Stimulated activated naive CD8-positive, alpha-beta T cell treated with anti-CD3 and anti-CD28 coated beads, Interleukin-15, amount 100 ng/mL, for 72 hours (primary cell): Measurements from ENCODE around the gene MSRB1.

Source experiments
- ATAC-seq: fragments of 150-1000 bp; cut with Tn5 transposase; 2 replicates; pipeline ENCODE4 v1.10.0; 2021; ENCODE audit warnings: mild to moderate bottlenecking, moderate library complexity
- DNase-seq, 2 donors: peaks; one replicate each; pipeline ENCODE4 v3.0.0; 2021 to 2022
- H3K27ac Mint-ChIP-seq, 2 donors: one replicate each; pipeline ENCODE4 v1.8.0; 2022; ENCODE audit warnings: mild to moderate bottlenecking in 2 of 2, mixed read lengths in 2 of 2, moderate library complexity in 2 of 2
- H3K27me3 Mint-ChIP-seq: one replicate; pipeline ENCODE4 v1.8.0; 2022; ENCODE audit warnings: mixed read lengths
- H3K4me1 Mint-ChIP-seq: one replicate; pipeline ENCODE4 v1.8.0; 2022; ENCODE audit warnings: mild to moderate bottlenecking, mixed read lengths
- H3K4me3 Mint-ChIP-seq, 2 donors: one replicate each; pipeline ENCODE4 v1.8.0; 2022; ENCODE audit warnings: mild to moderate bottlenecking in 2 of 2, mixed read lengths in 2 of 2, moderate library complexity in 1 of 2
- H3K9me3 Mint-ChIP-seq, 2 donors: one replicate each; pipeline ENCODE4 v1.8.0; 2022; ENCODE audit warnings: mixed read lengths in 2 of 2

The MSRB1 gene

DNA sequence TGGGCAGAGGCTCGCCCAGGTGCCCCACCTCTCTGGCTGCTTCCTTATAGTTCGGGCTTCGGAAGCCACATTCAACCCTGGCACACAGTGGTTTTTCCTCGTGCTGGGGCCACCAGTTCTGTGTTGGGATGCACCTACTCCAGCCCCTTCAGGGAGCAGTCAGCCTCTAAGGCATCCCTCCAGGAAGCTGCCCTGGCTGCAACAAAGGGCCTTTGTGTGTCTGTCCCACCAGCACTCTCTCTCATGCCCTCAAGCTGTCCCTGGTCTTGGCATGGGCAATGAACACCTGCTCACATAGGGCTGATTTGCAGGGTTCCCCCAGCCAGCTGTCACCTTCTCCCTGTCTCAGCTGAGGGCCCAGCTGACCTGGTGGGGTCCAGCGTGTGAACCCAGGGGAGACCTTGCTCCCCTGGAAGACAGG is 39.0 kb upstream of the MSRB1 start:
- Mint-ChIP-seq H3K27ac (no peak overlapping the region), H3K9me3 (no peaks in the 10 kb centered on the region), H3K4me3 (no peak overlapping the region), H3K27me3 (peaks cover 46% of the 10 kb centered on the region), H3K4me1 (peaks cover 53% of the 10 kb centered on the region)
- DNase-seq (no peak), ATAC-seq (no peak)

DNA sequence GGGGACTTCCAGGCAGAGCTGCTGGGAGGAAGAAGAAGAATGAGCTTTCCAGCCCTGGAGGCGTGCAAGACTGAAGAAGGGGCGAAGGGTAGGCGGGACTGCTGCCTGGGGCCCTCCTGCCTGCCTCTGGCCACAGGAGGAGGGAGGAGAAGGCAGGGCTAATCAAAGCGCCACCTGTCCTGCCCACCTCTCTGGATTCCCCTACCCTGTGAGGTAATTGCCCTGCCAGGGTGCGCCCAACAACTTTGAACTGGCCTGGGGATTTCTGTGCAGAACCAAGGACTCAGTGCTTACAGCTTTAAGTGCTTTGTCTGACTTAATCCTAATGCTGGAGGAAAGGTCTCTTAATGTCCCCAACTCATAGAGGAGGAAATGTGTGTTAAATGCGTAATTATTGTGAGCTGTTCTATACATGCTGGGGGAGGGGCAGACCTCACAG is 38.4 kb upstream of the MSRB1 start, which contains the start of gene NOXO1:
Gene NOXO1, minus strand, starts transcription at position 72 of the 439 bp plus-strand sequence. CDS start 290 bp downstream, outside the sequence.
- peak; percentile 32 for ATAC-seq
- DNase-seq: peak in 1 of 2 donors; percentile 44
- Mint-ChIP-seq H3K4me3 (peak within 1 kb of the TSS in 1 of 2 donors; percentile 6), H3K9me3 (no peaks in the 10 kb centered on the region), H3K27ac (no peak within 1 kb of the TSS), H3K4me1 (peaks cover 52% of the 10 kb centered on the region), H3K27me3 (peaks cover 46% of the 10 kb centered on the region)

DNA sequence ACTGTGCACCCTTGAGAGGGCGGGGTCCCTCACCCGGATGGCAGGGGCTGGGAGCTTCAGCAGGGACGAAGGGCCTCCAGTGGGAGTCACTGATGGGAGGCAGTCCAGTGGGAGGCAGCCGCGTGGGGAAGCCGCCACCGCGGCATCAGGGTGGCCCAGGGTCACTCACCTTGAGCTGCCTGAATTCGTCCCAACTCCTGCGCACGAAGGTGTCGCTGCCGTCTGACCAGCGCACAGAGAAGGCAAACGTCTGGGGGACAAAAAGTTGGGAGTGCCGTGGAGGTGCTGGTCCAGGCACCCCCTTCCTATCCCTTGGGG is 37.7 kb upstream of the MSRB1 start:
- Mint-ChIP-seq H3K9me3 (no peaks in the 10 kb centered on the region), H3K4me3 (no peak overlapping the region), H3K27ac (no peak overlapping the region), H3K4me1 (peaks cover 45% of the 10 kb centered on the region), H3K27me3 (peaks cover 46% of the 10 kb centered on the region)
- no peak for ATAC-seq
- DNase-seq: no peak

DNA sequence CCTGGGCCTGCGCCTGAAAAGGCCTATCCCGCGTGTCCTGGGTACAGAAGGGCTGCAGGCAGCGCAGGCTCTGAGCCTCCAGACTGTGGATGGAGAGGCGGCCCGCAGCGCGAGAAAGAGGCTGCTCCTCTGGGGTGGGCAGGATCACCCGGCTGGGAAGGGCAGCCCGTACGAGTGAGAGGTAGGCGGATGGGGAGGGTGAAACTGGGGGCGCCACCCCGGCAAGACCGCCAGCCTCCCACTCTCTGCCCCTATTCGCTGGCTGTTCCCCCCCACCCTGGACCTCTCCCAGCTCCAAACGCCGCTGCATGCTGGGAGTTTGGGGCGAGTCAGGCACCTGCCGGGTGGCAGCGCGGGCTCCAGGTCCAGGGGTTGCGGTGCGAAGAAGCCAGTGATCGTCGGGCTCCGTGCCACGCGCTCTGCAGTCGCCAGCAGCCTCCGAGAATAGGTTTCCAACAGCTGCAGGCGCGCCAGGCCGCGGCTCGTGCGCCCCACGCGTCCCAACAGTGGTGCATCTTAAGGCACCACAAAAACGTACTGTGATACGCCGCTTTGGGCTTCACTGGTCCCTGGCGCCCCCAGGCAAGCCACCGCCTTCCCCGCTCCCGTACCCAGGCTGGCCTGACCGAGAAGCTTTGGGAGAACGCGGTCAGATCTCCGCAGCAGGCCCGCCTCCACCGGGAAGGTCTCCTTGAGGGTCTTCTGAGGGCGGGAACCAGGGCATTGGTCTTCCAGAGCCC is 37.2 kb upstream of the MSRB1 start:
- Mint-ChIP-seq H3K4me3 (no peak overlapping the region), H3K4me1 (peaks cover 40% of the 10 kb centered on the region), H3K27ac (peak overlapping the region in 1 of 2 donors; percentile 19), H3K27me3 (peaks cover 46% of the 10 kb centered on the region), H3K9me3 (no peaks in the 10 kb centered on the region)
- ATAC-seq (no peak), DNase-seq (no peak)

DNA sequence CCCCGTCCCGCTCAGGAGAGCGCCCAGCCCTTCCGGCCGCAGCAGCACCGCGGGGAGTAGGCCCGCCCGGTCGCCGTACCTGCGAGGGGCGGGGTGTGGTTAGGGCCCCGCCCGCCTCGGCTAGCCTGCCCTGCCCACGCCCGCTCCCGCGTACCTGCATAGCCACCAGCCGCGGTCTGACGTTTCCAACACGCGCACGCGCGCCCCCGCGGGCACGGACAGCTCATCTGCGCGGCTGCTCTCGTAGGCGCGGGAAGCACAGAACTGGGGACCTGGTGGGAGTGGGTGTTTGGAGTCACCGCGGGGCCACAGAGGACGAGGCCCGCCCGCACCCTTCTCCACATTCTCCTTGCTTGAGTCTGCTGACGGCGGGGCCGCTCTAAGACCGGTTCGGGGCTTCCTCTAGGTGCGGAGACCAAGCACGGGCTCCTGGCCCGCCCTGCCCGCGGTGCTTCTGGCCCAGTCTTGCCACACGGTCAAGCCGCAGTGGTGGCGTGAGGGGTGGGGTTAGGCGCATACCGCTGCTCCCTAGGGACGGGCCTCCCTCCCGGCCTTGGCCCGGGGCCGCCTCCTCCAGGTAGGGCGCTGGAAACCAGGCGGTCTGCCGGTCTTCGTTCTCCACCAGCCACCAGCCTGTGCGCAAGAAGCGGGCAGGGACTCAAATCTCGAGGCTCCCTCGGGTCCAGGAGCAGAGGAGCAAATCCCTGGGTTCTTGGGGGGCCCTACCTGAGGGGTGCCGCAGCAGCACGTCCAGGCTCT is 36.5 kb upstream of the MSRB1 start:
- H3K4me1 Mint-ChIP-seq: peaks cover 37% of the 10 kb centered on the region

DNA sequence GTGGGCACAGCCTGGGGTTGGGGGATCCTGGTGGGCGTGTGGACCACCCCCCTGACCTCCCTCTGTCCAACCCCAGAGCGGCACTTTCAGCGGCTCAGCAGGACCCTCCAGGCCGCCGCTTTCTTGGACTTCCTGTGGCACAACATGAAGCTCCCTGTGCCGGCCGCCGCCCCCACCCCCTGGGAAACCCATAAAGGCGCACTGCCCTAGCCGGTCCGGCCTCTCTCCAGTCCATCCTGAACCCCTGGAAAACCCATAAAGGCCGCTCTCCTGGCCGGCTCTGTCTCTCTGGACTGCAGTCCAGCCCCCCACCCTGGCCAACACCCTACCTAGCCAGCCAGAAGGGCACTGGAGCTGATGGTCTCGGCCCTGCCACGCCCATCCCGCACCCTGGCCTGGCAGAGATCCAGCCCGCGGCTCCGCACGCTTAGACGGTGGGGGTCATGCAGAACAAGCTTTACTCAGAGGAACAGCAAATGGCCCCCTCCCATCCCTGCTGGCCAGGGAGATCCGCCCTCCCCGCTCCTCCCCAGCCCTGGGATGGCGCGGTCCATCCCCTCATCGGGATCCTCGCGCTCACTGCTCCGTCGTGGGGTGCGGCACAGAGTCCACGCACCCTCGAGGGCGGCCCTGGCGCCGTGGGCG is 35.6 kb upstream of the MSRB1 start:
- DNase-seq (no peak), ATAC-seq (no peak)
- Mint-ChIP-seq H3K27me3 (peaks cover 43% of the 10 kb centered on the region), H3K9me3 (no peaks in the 10 kb centered on the region), H3K4me1 (peaks cover 43% of the 10 kb centered on the region), H3K4me3 (no peak overlapping the region), H3K27ac (no peak overlapping the region)

More for the DNA sequence above, 36.5 kb upstream of the MSRB1 start:
- Mint-ChIP-seq H3K4me3 (peak overlapping the region in 1 of 2 donors; percentile 18), H3K27me3 (peaks cover 46% of the 10 kb centered on the region), H3K9me3 (no peaks in the 10 kb centered on the region), H3K27ac (peak overlapping the region in 1 of 2 donors; percentile 19)
- ATAC-seq: no peak
- peak in 1 of 2 donors; percentile 23 for DNase-seq

DNA sequence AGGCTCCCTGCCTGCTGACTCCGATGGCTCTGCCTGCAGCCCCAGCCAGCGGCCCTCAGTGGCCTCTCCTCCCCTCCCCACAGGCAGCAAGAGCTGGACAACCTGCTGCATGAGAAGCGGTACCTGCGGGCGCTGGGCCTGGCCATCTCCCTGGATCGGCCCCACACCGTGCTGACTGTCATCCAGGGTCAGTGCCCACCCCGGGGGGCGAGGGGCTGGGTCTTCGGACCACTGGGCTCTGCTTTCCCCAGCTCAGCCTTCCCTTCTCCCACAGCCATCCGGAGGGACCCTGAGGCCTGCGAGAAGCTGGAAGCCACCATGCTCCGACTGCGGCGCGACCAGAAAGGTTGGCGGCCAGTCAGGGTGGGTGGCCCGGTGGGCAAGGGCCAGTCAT is 34.9 kb upstream of the MSRB1 start:
- Mint-ChIP-seq H3K4me3 (no peak overlapping the region), H3K27me3 (peaks cover 36% of the 10 kb centered on the region), H3K4me1 (peaks cover 46% of the 10 kb centered on the region), H3K9me3 (no peaks in the 10 kb centered on the region), H3K27ac (no peak overlapping the region)
- ATAC-seq: no peak
- DNase-seq: no peak

DNA sequence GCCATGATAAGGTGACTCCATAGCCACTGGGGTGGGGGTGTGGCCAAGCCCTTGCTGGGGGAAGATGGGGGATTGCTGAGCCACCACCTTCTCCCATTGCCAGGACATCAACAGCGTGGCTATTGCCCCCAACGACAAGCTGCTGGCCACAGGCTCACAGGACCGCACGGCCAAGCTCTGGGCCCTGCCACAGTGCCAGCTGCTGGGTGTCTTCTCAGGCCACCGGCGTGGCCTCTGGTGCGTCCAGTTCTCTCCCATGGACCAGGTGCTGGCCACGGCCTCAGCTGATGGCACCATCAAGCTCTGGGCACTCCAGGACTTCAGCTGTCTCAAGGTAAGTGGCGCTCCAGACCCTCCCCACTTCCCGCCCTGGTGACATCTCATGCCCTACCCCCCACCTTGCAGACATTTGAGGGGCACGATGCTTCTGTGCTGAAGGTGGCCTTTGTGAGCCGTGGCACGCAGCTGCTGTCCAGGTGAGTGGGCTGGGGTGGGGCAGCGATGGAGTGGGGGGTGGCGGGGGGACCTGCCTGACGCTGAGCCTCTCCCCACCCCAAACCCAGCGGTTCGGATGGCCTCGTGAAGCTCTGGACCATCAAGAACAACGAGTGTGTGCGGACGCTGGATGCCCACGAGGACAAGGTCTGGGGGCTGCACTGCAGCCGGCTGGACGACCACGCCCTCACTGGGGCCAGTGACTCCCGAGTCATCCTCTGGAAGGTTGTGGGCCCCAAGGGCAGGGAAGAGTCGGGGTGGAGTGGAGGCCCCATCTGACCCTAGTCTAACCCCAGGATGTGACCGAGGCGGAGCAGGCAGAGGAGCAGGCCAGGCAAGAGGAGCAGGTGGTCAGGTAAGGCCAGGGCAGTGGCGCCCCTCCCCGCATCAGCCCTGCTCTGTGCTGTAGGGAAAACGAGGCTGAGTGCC is 34.2 kb upstream of the MSRB1 start:
- H3K9me3 Mint-ChIP-seq: no peaks in the 10 kb centered on the region
- peaks cover 44% of the 10 kb centered on the region for H3K4me1 Mint-ChIP-seq
- no peak overlapping the region for H3K27ac Mint-ChIP-seq
- DNase-seq: no peak
- no peak for ATAC-seq
- H3K27me3 Mint-ChIP-seq: peaks cover 29% of the 10 kb centered on the region
- no peak overlapping the region for H3K4me3 Mint-ChIP-seq

DNA sequence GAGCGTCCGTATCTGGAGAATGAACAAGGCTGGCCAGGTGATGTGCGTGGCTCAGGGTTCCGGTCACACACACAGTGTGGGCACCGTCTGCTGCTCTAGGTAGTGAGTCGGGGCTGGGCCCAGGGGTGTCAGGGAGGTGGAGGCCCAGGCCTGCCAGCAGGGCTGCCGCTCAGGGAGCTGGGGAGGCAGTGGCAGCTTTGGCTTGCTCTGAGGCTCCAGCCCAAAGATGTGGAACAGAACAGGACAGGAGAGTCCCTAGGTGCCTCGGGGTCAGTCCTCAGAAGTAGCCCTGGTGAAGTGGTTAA is 33.2 kb upstream of the MSRB1 start:
- Mint-ChIP-seq H3K27ac (no peak overlapping the region), H3K27me3 (peaks cover 19% of the 10 kb centered on the region), H3K4me1 (peaks cover 44% of the 10 kb centered on the region), H3K4me3 (no peak overlapping the region), H3K9me3 (no peaks in the 10 kb centered on the region)
- DNase-seq: no peak
- ATAC-seq: no peak

DNA sequence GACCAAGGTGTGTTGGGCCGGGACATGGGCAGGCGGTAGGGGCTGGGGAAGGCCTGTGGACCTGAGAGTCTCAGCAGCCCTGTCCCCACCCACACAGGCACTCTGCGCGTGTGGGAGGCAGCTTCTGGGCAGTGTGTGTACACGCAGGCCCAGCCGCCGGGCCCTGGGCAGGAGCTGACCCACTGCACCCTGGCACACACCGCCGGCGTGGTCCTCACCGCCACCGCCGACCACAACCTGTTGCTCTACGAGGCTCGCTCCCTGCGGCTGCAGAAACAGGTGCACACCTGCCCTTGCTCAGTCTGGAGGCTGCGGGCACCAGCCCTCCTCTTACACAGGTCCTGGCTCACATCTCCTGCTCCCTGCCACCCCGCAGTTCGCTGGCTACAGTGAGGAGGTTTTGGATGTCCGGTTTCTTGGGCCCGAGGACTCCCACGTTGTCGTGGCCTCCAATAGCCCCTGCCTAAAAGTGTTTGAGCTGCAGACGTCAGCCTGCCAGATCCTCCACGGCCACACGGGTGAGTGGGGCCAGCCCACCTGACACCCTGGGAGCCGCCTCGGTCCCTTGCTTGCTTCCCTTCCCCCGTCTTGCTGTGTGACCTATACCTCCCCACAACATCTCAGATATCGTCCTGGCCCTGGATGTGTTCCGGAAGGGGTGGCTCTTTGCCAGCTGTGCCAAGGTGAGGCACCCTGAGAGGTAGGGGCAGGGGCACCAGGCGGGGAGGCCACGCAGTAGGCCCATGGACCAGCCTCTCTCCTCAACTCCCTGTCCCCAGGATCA is 32.6 kb upstream of the MSRB1 start:
- peaks cover 44% of the 10 kb centered on the region for H3K4me1 Mint-ChIP-seq
- no peak overlapping the region for H3K27ac Mint-ChIP-seq
- peaks cover 13% of the 10 kb centered on the region for H3K27me3 Mint-ChIP-seq
- ATAC-seq (no peak), DNase-seq (no peak)
- no peak overlapping the region for H3K4me3 Mint-ChIP-seq
- H3K9me3 Mint-ChIP-seq: no peaks in the 10 kb centered on the region

DNA sequence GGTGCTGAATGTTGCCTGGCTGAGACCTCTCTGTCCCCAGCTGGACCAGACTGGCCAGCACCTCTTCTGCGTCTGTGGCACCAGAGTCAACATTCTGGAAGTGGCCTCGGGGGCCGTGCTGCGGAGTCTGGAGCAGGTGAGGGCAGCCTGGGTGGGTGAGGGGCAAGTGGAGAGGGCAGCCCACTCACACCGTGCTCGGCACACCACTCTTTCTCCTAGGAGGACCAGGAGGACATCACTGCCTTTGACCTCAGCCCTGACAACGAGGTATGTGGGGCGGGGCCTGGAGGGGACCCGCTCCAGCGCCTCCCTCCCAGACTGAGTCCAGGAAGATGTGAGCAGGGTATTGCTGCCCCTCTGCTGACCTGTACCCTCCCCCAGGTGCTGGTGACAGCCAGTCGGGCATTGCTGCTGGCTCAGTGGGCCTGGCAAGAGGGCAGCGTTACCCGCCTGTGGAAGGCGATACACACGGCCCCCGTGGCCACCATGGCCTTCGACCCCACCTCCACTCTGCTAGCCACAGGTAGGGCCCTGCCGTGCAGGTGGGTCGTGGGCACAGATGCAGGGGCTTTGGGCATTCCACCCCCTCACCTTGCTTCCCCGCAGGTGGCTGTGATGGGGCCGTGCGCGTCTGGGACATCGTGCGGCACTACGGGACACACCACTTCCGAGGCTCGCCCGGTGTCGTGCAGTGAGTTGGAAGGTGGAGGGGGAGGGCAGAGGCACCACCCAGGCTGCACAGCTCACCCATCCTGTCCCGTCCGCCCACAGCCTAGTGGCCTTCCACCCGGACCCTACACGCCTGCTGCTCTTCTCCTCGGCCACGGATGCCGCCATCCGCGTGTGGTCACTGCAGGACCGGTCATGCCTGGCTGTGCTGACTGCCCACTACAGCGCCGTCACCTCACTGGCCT is 31.4 kb upstream of the MSRB1 start:
- no peak for DNase-seq
- Mint-ChIP-seq H3K27ac (no peak overlapping the region), H3K4me3 (no peak overlapping the region), H3K4me1 (peaks cover 46% of the 10 kb centered on the region), H3K27me3 (peaks cover 1% of the 10 kb centered on the region), H3K9me3 (no peaks in the 10 kb centered on the region)
- no peak for ATAC-seq

DNA sequence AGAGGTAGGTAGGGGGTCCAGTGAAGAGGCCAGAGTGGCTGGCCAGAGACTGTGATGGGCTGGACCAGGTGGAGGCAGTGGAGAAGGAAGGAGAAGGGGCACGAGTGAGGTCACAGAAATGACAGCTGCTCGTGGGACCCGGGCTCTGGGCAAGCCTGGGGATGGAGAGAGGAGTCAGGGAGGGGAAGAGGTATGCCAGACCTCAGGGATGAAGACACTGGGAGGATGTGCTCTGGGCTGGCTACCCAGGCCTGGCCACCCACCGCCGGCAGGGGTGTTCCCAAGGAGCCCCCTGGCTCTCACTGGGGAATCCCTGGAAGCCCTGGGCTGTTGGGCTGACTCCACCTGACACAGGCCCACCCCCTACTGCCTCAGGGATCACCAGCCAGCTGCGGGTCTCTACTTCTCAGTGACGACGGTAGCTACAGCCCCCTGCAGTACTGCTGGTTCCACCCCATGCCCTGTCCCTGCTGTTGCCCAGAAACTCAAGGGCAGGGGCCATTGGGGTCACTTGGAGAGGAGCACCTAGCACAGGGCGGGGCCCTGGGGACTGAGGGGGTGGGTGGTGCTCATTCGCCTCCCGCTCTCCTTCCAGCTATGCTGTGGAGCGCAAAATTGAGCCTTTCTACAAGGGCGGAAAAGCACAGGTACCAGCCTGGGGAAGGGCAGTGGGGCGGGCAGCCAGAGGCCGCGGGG is 30.6 kb upstream of the MSRB1 start:
- H3K4me3 Mint-ChIP-seq: peak overlapping the region; percentile 12 to 60
- peak overlapping the region; percentile 37 to 99 for H3K27ac Mint-ChIP-seq
- no peaks in the 10 kb centered on the region for H3K27me3 Mint-ChIP-seq
- DNase-seq (no peak), ATAC-seq (no peak)
- peaks cover 46% of the 10 kb centered on the region for H3K4me1 Mint-ChIP-seq
- H3K9me3 Mint-ChIP-seq: no peaks in the 10 kb centered on the region

DNA sequence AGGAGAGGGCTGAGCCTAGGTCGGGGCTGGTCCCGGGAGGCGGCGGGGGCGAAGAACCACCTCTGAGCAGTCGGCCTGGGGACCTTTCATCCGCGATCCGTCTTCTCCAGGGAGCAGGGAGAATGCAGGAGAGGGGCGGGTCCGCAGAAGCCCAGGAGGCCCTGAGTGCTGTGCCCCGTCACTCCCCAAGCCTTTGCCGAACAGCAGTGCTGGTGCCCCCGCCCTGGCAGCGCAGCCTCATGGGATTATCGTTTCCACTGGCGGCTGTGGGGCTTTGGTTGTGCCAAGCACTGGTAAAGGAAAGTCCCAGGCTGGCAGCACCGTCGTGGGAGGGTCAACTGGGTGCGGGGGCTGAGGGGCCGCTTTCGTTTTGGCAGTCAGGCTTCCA is 29.5 kb upstream of the MSRB1 start:
- DNase-seq (peak in 1 of 2 donors; percentile 26), ATAC-seq (no peak)
- peak overlapping the region; percentile 94 to 100 for H3K4me3 Mint-ChIP-seq
- H3K27ac Mint-ChIP-seq: peak overlapping the region; percentile 94 to 99
- no peaks in the 10 kb centered on the region for H3K9me3 Mint-ChIP-seq
- no peaks in the 10 kb centered on the region for H3K27me3 Mint-ChIP-seq
- H3K4me1 Mint-ChIP-seq: peaks cover 49% of the 10 kb centered on the region
